ENCODE data around the gene GJB5. TPM values are rescaled to one million over a fixed set of nuclear protein-coding genes. Genes with fewer than 3 reads are reported as not detected.

GJB5 gene
- total and polyA plus RNA-seq, 9 of the 15 experiments (the other 6 are each of a cell fraction or from before 2014, with no cell fraction given) = 0.04 TPM; not detected in 8

DNA sequence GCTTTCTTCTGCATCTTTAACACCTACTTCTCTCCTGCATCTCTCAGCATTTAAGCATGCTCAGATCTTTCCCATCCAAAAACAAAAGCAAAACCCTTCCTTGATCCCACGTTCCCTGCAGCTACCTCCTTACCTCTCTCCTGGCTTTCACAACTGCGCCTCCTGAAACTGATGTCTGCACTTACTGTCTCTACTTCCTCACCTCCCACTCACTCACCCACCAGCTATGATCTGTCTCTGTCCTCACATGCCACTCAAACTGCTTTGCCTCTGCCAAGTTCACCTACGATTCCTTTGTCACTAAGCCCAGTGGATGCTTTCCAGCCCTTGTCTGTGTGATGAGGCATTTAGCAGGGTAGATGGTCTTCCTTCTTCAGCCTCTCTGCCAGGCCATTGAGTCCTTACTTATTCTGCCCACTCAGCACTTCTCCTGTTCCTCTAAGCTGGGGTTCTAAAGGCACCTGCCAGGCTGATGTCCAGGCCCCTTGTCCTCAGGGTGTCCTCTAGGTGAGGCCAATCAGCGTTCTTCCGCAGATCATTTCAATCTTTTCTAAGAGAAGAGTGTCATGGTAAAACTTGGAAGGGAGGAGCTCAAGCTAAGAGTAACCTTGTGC lies 16.2 kb downstream of the GJB5 start (continued):
- TF ChIP-seq, protein P1, sequence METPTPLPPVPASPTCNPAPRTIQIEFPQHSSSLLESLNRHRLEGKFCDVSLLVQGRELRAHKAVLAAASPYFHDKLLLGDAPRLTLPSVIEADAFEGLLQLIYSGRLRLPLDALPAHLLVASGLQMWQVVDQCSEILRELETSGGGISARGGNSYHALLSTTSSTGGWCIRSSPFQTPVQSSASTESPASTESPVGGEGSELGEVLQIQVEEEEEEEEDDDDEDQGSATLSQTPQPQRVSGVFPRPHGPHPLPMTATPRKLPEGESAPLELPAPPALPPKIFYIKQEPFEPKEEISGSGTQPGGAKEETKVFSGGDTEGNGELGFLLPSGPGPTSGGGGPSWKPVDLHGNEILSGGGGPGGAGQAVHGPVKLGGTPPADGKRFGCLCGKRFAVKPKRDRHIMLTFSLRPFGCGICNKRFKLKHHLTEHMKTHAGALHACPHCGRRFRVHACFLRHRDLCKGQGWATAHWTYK (CRISPR knock-in tag; IDR thresholded peaks at IDR 0.05) = no peak
- TF ChIP-seq, protein P2, sequence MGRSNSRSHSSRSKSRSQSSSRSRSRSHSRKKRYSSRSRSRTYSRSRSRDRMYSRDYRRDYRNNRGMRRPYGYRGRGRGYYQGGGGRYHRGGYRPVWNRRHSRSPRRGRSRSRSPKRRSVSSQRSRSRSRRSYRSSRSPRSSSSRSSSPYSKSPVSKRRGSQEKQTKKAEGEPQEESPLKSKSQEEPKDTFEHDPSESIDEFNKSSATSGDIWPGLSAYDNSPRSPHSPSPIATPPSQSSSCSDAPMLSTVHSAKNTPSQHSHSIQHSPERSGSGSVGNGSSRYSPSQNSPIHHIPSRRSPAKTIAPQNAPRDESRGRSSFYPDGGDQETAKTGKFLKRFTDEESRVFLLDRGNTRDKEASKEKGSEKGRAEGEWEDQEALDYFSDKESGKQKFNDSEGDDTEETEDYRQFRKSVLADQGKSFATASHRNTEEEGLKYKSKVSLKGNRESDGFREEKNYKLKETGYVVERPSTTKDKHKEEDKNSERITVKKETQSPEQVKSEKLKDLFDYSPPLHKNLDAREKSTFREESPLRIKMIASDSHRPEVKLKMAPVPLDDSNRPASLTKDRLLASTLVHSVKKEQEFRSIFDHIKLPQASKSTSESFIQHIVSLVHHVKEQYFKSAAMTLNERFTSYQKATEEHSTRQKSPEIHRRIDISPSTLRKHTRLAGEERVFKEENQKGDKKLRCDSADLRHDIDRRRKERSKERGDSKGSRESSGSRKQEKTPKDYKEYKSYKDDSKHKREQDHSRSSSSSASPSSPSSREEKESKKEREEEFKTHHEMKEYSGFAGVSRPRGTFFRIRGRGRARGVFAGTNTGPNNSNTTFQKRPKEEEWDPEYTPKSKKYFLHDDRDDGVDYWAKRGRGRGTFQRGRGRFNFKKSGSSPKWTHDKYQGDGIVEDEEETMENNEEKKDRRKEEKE (IDR thresholded peaks at IDR 0.05; ENCODE audit: borderline replicate concordance in 1 of 2, control insufficient read depth in 1 of 2, low read depth in 2 of 2, low read length in 1 of 2) = no peak
- peak; percentile 67 for TF ChIP-seq MAFG (tag; conservative IDR thresholded peaks at IDR 0.05)
- no peak for TF ChIP-seq GTF2E2 (tag; IDR thresholded peaks at IDR 0.05)
- TF ChIP-seq, protein P3, sequence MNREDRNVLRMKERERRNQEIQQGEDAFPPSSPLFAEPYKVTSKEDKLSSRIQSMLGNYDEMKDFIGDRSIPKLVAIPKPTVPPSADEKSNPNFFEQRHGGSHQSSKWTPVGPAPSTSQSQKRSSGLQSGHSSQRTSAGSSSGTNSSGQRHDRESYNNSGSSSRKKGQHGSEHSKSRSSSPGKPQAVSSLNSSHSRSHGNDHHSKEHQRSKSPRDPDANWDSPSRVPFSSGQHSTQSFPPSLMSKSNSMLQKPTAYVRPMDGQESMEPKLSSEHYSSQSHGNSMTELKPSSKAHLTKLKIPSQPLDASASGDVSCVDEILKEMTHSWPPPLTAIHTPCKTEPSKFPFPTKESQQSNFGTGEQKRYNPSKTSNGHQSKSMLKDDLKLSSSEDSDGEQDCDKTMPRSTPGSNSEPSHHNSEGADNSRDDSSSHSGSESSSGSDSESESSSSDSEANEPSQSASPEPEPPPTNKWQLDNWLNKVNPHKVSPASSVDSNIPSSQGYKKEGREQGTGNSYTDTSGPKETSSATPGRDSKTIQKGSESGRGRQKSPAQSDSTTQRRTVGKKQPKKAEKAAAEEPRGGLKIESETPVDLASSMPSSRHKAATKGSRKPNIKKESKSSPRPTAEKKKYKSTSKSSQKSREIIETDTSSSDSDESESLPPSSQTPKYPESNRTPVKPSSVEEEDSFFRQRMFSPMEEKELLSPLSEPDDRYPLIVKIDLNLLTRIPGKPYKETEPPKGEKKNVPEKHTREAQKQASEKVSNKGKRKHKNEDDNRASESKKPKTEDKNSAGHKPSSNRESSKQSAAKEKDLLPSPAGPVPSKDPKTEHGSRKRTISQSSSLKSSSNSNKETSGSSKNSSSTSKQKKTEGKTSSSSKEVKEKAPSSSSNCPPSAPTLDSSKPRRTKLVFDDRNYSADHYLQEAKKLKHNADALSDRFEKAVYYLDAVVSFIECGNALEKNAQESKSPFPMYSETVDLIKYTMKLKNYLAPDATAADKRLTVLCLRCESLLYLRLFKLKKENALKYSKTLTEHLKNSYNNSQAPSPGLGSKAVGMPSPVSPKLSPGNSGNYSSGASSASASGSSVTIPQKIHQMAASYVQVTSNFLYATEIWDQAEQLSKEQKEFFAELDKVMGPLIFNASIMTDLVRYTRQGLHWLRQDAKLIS (CRISPR knock-in tag; IDR thresholded peaks at IDR 0.05) = no peak
- TF ChIP-seq, protein P4, sequence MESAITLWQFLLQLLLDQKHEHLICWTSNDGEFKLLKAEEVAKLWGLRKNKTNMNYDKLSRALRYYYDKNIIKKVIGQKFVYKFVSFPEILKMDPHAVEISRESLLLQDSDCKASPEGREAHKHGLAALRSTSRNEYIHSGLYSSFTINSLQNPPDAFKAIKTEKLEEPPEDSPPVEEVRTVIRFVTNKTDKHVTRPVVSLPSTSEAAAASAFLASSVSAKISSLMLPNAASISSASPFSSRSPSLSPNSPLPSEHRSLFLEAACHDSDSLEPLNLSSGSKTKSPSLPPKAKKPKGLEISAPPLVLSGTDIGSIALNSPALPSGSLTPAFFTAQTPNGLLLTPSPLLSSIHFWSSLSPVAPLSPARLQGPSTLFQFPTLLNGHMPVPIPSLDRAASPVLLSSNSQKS (CRISPR knock-in tag; IDR thresholded peaks at IDR 0.05) = no peak
- peak; percentile 77 for TF ChIP-seq ZNF316 (IDR thresholded peaks at IDR 0.05)
- peak; percentile 68 for TF ChIP-seq MAFK (IDR thresholded peaks at IDR 0.05; ENCODE audit: low read length)

All from K562 (cell line).